ENCODE data around the gene SPTBN4.
A peak's percentile ranks its signal among the peaks of the same experiment; 100 is the strongest.

The SPTBN4 gene

DNA sequence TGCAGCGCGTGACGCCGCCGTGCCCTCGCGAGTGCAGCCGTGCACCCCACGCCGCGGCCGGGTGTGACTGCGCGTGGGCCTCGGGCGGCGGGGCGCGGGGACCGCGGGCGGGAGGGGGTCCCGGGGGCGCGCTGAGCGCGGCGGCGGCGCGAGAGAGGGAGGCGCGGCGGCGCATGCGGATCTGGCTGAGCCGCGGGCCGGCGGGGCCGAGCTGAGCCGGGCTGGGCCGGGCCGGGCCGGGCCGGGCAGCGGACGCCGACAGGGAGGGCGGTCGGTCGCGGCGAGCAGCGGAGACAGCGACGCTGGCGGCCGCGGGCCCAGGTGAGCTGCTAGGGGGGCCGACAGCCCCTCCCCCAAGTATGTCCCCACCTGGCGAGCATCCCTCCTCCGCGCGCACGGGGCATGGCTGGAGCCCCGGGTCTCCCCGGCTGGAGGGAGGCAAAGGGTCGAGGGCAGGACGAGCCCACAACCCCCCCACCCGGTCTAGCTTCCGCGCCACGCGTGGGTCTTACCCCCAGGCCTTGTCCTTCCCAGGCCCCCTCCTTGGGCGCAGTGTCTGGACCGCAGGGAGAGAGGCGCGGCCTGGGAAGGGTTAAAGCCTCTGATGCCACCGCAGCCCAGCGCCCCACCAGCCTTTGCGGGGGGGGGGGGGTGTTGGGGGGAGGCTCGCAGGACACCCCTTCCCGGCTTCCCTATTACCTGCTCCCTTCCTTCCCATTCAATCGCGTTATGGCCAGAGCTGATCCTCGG lies at the start of gene SPTBN4:
Gene SPTBN4, plus strand, starts transcription at position 17 of the 750 bp plus-strand sequence. CDS start 5,621 bp downstream, outside the sequence.
- no peak for TF ChIP-seq ZNF274 (IDR thresholded peaks at IDR 0.05; ENCODE audit: low read depth, low read length)
- peak within 1 kb of the TSS; percentile 56; the same call in 1 of the 2 replicates for H3K4me3 ChIP-seq (ENCODE audit: low read length)

- no peak for TF ChIP-seq ZNF274 (IDR thresholded peaks at IDR 0.05; ENCODE audit: low read depth, low read length)
Measured at GRCh38 chr19:40417643-40417981, 49.2 kb upstream of the SPTBN4 start.

DNA sequence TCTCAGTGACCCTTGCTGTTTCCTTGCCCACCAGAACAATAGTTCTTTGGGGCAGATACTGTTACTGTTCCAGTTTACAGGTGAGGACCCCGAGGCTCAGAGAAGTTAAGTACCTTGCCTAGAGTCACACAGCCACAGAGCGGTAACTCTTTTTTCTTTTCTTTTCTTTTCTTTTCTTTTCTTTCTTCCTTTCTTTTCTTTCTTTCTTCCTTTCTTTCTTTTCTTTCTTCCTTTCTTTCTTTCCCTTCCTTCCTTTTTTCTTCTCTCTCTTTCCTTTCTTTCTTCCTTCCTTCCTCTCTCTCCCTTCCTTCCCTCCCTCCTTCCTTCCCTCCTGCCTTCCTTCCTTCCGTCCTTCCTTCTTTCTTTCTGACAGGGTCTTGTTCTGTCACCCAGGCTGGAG lies 48.8 kb upstream of the SPTBN4 start:
- TF ChIP-seq ZNF274 (IDR thresholded peaks at IDR 0.05; ENCODE audit: low read depth, low read length), result no peak
- H3K4me3 ChIP-seq (ENCODE audit: low read length), result no peak overlapping the region

More at GRCh38 chr19:40417643-40417981, 49.2 kb upstream of the SPTBN4 start:
- H3K4me3 ChIP-seq (ENCODE audit: low read length), result no peak overlapping the region

- no peak for TF ChIP-seq ZNF274 (IDR thresholded peaks at IDR 0.05; ENCODE audit: low read depth, low read length)
- no peak overlapping the region for H3K4me3 ChIP-seq (ENCODE audit: low read length)
Measured at GRCh38 chr19:40419066-40419612, 47.7 kb upstream of the SPTBN4 start.

- no peak for TF ChIP-seq ZNF274 (IDR thresholded peaks at IDR 0.05; ENCODE audit: low read depth, low read length)
- no peak overlapping the region for H3K4me3 ChIP-seq (ENCODE audit: low read length)
Measured at GRCh38 chr19:40419780-40420179, 47.0 kb upstream of the SPTBN4 start.

- H3K4me3 ChIP-seq (ENCODE audit: low read length), result peak overlapping the region; percentile 62; the same call in 1 of the 2 replicates
- no peak for TF ChIP-seq ZNF274 (IDR thresholded peaks at IDR 0.05; ENCODE audit: low read depth, low read length)
Measured at GRCh38 chr19:40420451-40420765, 46.4 kb upstream of the SPTBN4 start.

GRCh38 chr19:40420766-40421765 lies 45.7 kb upstream of the SPTBN4 start:
- H3K4me3 ChIP-seq (ENCODE audit: low read length), result peak overlapping the region; percentile 62; the same call in 1 of the 2 replicates
- TF ChIP-seq ZNF274 (IDR thresholded peaks at IDR 0.05; ENCODE audit: low read depth, low read length), result no peak

DNA sequence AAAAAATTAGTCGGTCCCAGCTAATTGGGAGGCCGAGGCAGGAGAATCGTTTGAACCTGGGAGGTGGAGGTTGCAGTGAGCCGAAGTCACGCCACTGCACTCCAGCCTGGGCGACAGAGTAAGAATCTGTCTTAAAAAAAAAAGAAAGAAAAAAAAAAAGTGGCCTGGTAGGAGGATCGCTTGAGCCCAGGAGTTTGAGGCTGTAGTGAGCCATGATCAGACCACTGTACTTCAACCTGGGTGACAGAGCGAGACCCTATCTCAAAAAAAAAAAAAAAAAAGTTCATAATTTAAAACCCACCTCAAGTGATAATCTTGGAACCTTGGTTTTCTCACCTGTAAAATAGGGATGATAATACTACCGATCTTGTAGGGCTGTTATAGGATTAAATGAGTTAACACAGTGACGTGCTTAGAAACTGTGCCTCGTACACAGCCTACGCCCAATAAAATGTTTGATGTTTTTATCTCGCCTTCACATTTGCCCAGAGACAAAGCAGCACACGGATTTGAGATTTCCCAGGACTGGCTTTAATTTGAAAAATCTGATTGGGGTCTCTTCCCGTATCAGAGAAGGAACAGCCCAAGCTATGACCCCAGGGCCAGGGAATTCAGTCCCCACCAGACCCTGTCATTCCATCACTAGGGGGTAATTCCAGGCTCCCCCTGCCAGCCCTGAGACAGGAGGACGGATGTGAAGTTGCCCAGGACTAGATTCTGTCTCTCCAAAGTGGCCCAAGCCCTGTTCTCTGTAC lies 44.6 kb upstream of the SPTBN4 start:
- no peak overlapping the region for H3K4me3 ChIP-seq (ENCODE audit: low read length)
- no peak for TF ChIP-seq ZNF274 (IDR thresholded peaks at IDR 0.05; ENCODE audit: low read depth, low read length)

DNA sequence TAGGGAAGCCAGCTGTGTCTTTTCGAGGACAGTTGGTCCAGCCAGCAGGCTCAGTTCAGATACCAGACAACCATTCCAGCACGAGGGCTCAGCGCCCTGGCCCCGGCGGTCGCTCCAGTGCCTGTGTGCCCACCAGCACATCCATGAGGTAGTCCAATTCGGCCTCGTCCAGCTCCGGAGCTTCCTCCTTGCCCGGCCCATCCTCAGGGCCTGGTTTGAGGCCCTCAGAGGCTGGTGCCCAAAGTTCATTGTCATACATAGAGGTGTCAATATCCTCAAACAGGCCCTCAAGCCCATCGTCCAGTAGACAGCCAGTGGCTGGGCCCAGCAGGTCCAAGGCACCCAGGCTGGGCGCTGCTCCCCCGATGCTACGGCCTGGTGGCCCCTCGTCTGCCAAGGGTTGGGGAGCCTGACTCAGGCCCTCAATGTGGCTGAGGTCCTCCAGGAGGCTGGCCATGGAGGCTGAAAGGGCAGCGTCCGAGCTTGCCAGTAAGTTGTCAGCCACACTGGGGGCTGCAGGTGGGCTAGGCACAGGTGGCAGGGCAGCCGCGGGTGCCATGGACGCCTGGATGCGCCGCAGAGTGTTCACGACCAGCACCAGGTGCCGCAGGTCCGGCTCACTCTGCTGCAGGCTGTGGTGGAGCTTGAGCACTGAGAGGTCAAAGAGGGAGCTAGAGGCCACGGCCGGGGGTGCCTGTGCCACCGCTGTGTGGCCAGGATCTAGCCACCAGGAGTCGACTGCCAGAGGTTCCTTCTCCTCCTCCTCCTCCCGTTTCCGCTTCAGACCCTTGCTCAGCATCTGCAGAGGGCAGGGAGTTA lies 43.8 kb upstream of the SPTBN4 start:
- no peak for TF ChIP-seq ZNF274 (IDR thresholded peaks at IDR 0.05; ENCODE audit: low read depth, low read length)
- no peak overlapping the region for H3K4me3 ChIP-seq (ENCODE audit: low read length)

- no peak overlapping the region for H3K4me3 ChIP-seq (ENCODE audit: low read length)
- no peak for TF ChIP-seq ZNF274 (IDR thresholded peaks at IDR 0.05; ENCODE audit: low read depth, low read length)
Measured at GRCh38 chr19:40423938-40424337, 42.9 kb upstream of the SPTBN4 start.

- TF ChIP-seq ZNF274 (IDR thresholded peaks at IDR 0.05; ENCODE audit: low read depth, low read length), result no peak
- H3K4me3 ChIP-seq (ENCODE audit: low read length), result peak overlapping the region; percentile 88
Measured at GRCh38 chr19:40424637-40425449, 42.0 kb upstream of the SPTBN4 start.

Data from GM08714 (cell line).